Measurements from ENCODE around the gene DPH6. TPM values are rescaled to one million over a fixed set of nuclear protein-coding genes. Genes with fewer than 3 reads are reported as not detected.

The DPH6 gene
- total RNA-seq, 6 experiments from 2014 or later = 5.5 to 12.8 (median 6.9) TPM

- H3K27ac ChIP-seq = no peak overlapping the region
- TF ChIP-seq CTCF (IDR thresholded peaks at IDR 0.05) (no peak), POLR2A (IDR thresholded peaks at IDR 0.05) (no peak)
- no peaks in the 10 kb centered on the region for H3K36me3 ChIP-seq
- DNase-seq (no peak), ATAC-seq (no peak)
- 92% methylated on average over 2 of the region's 2 CpGs for whole genome bisulfite sequencing (ENCODE audit: insufficient coverage, low coverage, low lambda C conversion rate, missing lambda C conversion rate)
- intact Hi-C loops (cut with DNase I) = no loop called here
- H3K4me1 ChIP-seq = peaks cover 0 to 11% (median 2%) of the 10 kb centered on the region in 4 donors
- H3K9me3 ChIP-seq = no peaks in the 10 kb centered on the region
- H3K27me3 ChIP-seq = no peaks in the 10 kb centered on the region
- H3K4me3 ChIP-seq = no peak overlapping the region
Measured at GRCh38 chr15:35529784-35530183, 16.2 kb downstream of the DPH6 start.

- Histone ChIP-seq H3K9me3 (no peaks in the 10 kb centered on the region), H3K4me1 (peaks cover 0 to 12% (median 3%) of the 10 kb centered on the region in 4 donors), H3K27ac (no peak overlapping the region), H3K27me3 (no peaks in the 10 kb centered on the region), H3K36me3 (no peaks in the 10 kb centered on the region), H3K4me3 (no peak overlapping the region)
- 17% methylated on average over 2 of the region's 2 CpGs for WGBS (ENCODE audit: insufficient coverage, low coverage, low lambda C conversion rate, missing lambda C conversion rate)
- DNase-seq = no peak
- intact Hi-C loops (cut with DNase I) = no loop called here
- ATAC-seq = peak; percentile 83 to 93 (median 87)
- TF ChIP-seq CTCF (IDR thresholded peaks at IDR 0.05) (peak in 2 of 4 donors; percentile 12 to 30), POLR2A (IDR thresholded peaks at IDR 0.05) (no peak)
Measured at GRCh38 chr15:35522061-35522460, 23.9 kb downstream of the DPH6 start.

DNA sequence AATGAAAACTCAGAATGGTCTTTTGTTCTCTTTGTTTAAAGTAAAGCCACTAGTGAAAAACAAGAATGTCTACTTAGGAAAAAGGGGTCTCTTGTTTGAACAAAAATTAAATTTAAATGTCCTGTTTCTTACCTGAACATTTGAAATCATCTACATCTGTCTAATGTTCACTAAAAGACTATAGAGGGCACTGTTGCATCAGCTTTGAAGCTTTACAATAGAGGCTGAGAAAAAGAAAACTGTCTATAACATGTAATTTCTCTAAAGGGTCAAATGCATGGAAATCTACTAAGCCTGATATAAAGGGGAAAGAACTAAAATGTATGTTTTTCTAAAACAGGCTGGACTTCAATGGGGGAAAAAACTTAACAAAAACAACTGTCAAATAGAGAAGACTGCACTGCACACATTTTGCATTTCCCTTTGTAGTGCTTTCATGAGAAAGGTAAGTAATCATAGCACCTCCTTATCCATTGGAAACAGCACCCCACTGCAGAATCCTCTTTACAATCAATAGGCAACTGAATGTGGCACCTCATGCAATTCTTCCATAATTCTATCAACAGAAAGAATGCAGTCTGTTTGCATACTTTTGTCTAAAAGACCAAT is 26.3 kb downstream of the DPH6 start:
- no peak overlapping the region for H3K27ac ChIP-seq
- H3K36me3 ChIP-seq = no peaks in the 10 kb centered on the region
- ATAC-seq (peak; percentile 75 to 81 (median 76)), DNase-seq (no peak)
- H3K4me3 ChIP-seq = no peak overlapping the region
- no peaks in the 10 kb centered on the region for H3K27me3 ChIP-seq
- TF ChIP-seq POLR2A (IDR thresholded peaks at IDR 0.05) = no peak
- TF ChIP-seq CTCF (IDR thresholded peaks at IDR 0.05) = peak; percentile 55 to 65 (median 63)
- H3K9me3 ChIP-seq = no peaks in the 10 kb centered on the region
- intact Hi-C loops (cut with DNase I) = no loop called here
- H3K4me1 ChIP-seq = peaks cover 0 to 12% (median 3%) of the 10 kb centered on the region in 4 donors

DNA sequence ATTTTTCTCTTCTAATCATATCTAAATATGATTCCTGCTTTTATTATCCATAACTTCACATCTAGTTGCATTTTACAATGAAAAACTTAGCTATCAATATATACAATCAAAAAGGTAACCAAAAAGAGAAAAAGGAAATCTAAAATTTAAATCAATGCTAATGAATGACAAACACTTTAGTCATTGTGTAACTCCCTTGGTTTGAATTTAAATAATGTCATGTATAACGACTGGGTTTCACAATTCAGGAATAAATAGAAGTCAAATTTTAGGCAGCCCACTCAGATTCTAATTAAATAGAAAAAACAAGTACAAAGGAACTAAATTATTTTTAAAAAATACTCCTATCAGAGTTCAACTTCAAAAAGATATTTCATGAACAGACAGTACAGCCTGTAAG is 26.9 kb downstream of the DPH6 start:
- H3K27ac ChIP-seq = no peak overlapping the region
- ATAC-seq = no peak
- no peaks in the 10 kb centered on the region for H3K27me3 ChIP-seq
- 20% methylated on average over 1 of the region's 1 CpG for WGBS (ENCODE audit: insufficient coverage, low coverage, low lambda C conversion rate, missing lambda C conversion rate)
- H3K4me1 ChIP-seq = peaks cover 0 to 12% (median 3%) of the 10 kb centered on the region in 4 donors
- no peaks in the 10 kb centered on the region for H3K9me3 ChIP-seq
- intact Hi-C loops (cut with DNase I) = no loop called here
- TF ChIP-seq POLR2A (IDR thresholded peaks at IDR 0.05) (no peak), CTCF (IDR thresholded peaks at IDR 0.05) (no peak)
- no peak for DNase-seq
- no peak overlapping the region for H3K4me3 ChIP-seq
- no peaks in the 10 kb centered on the region for H3K36me3 ChIP-seq

DNA sequence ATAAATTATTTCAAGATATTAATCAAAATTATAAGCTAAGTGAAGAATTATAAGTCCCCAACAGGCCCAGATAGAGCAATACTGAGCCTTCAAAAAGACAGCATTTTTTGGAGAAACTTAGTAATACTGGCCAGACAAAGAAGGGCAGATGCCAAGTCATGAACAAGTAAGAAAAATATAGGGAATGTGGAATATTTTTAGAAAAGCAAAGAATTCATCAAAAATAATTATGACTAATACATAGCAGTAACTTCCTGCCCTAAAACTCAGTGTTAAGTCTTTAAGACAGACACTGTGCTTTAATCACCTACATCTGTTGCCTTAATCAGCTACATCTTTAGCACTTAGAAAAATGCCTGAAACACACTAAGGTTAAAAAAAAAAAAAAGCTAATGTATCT is 31.2 kb downstream of the DPH6 start:
- intact Hi-C loops (cut with DNase I) = no loop called here
- no peak for ATAC-seq
- no peak overlapping the region for H3K27ac ChIP-seq
- no peaks in the 10 kb centered on the region for H3K27me3 ChIP-seq
- no peak for DNase-seq
- no peaks in the 10 kb centered on the region for H3K36me3 ChIP-seq
- no peaks in the 10 kb centered on the region for H3K4me1 ChIP-seq
- no peak overlapping the region for H3K4me3 ChIP-seq
- TF ChIP-seq POLR2A (IDR thresholded peaks at IDR 0.05) (no peak), CTCF (IDR thresholded peaks at IDR 0.05) (no peak)
- H3K9me3 ChIP-seq = no peaks in the 10 kb centered on the region
